GM21528 (cell line): ENCODE measurements around the gene AIFM3.
"Not testable (repeated sequence)": the region's sequence is repeated elsewhere in the genome, so short reads cannot be mapped to it uniquely, and the experiment has no call there.

Source experiments
- ATAC-seq: cut with Tn5 transposase; IDR thresholded peaks from one replicate; pipeline ENCODE4 v1.9.1; 2021; ENCODE audit warnings: mild to moderate bottlenecking, moderate library complexity; ENCODE audit not compliant: unreplicated experiment, low FRiP score

AIFM3 gene, protein sequence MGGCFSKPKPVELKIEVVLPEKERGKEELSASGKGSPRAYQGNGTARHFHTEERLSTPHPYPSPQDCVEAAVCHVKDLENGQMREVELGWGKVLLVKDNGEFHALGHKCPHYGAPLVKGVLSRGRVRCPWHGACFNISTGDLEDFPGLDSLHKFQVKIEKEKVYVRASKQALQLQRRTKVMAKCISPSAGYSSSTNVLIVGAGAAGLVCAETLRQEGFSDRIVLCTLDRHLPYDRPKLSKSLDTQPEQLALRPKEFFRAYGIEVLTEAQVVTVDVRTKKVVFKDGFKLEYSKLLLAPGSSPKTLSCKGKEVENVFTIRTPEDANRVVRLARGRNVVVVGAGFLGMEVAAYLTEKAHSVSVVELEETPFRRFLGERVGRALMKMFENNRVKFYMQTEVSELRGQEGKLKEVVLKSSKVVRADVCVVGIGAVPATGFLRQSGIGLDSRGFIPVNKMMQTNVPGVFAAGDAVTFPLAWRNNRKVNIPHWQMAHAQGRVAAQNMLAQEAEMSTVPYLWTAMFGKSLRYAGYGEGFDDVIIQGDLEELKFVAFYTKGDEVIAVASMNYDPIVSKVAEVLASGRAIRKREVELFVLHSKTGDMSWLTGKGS

DNA sequence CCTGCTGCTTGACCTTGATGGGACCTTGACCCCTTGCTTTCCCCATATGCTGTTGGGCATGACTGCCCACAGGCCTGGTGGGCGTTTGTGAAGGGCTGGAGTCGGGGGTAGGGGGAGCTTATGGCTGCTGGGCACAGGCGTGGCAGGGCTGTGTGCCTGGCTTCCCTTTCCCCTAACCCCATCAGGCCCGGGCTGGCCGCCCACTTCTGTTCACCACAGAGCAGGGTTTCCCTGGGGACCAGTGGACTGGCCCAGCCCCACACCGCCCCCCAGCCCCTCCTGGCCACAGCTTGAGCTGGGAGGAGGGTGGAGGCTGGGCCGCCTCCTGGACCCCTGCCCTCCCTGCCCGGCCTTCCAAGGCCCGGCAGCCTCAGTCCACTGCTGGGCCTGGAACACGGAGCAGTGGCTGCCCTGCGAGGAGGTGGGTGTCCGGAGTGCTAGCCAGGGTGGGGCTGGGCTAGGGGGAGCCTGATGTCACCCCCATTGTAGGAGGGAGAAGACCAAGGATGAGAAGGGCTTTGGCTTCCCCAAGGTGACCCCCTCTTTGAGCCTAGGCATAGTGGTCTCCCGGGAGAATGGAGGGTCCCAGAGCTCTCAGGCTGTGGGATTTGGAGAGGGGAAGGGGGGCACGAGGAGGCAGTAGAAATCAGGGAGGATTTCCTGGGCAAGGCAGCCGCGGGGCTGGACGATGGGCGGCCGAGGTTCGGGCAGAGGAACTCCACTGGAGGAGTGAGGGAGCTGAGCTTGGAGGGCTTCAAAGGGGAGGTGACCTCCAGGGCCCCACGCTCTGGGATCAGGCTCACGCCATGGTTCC is at the start of gene AIFM3:
AIFM3 (plus strand) TSS at position 373 of the 814 bp plus-strand sequence. CDS start 690 bp downstream, outside the sequence.
- no peak for ATAC-seq

DNA sequence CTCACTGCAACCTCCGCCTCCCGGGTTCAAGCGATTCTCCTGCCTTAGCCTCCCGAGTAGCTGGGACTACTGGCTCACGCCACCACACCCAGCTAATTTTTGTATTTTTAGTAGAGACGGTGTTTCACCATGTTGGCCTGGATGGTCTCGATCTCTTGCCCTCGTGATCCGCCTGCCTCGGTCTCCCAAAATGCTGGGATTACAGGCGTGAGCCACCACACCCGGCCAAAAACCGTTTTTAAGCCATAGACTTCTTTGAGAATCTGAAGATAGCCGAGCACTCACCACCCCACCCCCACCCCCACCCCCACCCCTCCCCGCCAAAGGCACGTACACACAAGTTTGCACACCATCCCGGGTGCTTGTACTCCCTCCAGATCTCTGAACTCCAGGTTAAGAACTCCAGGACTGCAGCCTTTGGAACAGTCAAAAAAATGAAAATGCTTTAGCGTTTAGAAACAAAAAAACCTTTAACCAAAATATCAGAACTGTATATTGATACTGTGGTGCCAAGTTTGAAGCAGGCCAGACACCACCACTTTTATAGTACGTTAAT is 48.3 kb upstream of the AIFM3 start:
- ATAC-seq: no peak

DNA sequence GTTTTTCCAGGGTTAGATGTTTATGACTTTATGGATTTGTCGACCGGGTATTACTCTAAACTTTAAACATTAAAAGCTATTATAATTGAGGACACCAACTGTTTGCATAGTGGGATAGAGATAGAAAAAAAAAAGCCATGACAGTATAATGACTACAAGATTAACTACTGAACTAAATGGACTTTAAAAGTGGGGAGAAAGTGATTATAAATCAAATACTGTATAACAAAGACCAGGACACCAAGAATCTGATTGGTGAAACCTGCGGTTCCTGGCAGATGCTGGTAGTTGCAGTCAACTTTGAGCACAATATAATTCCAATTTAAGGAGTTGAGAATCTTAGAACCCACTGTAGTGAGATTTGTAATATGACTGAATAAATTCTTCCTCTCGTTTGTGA is 47.3 kb upstream of the AIFM3 start:
- ATAC-seq: no peak

DNA sequence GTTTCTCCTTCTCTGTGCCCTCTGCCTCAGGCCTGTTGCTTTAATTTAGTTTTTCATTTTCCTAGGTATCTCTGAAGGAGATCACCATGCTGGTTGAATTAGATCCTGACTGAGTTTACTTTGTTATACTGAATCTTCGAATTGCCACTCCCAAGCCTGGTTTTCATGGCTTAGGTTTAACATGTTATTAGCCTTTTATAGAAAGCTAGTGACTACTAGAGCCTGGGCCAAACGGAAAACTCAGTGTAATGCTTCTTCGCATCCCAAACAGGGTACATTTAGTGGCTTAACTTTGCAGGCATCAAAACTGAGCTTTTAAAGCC is 46.2 kb upstream of the AIFM3 start:
- ATAC-seq: no peak

DNA sequence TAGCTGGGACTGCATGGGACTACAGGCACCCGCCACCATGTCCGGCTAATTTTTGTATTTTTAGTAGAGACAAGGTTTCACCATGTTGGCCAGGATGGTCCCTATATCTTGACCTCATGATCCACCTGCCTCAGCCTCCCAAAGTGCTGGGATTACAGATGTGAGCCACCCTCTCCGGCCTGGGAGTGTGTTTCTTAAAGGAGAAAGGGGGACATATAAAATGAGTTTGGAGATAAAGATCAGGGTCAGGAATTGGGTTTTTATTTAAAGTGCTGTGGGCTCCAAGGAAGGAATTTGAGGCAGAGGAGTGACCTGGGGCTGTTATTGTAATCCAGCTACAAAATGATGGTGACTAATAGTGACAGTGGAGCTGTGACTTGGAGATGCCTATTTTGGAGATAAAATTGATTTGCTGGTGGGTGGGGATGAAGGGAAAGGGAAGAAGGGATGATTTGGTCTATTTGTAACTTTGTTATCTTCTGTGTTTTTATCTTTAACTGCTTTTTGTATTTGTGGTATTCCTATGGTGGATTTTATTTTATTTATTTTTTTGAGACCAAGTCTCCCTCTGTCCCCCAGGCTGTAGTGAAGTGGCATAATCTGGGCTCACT is 44.8 kb upstream of the AIFM3 start:
- no peak for ATAC-seq

DNA sequence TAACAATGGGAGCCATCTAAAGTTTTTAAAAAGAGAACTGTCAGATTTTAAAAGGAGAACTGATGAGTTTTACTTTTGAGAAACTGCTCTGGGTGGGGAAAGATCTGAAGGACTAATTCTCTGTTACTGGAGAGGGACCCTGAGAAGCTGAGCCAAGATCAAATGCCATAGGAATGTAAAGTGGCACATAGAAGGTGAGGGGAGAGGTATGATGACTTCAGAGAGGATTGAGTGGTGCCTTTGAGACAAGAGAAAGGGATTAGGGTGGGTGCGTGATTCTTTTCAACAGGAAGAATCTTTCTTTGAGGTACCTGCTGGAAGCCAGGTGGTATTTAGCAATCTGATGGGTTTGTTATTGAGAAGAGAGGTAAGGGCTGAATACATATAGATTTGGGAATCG is 40.8 kb upstream of the AIFM3 start:
- no peak for ATAC-seq

DNA sequence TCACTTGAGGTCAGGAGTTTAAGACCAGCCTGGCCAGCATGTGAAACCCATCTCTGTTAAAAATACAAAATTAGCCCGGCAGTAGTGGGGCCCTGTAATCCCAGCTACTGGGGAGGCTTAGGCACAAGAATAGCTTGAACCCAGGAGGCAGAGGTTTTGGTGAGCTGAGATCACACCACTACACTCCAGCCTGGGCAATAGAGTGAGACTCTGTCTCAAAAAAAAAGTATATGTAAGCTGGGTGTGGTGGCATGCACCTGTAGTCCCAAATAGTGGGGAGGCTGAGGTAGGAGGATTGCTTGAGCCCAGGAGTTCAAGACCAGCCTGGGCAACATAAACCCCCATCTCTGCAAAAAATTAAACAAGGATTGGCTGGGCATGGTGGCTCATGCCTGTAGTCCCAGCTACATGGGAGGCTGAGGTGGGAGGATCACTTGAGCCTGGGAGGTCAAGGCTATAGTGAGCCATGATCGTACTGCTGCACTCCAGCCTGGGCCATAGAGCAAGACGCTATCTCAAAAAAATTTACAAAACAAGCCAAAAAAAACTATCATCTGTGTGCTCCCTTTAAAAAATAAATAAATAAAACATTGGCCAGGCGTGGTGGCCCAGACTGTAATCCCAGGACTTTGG is 39.0 kb upstream of the AIFM3 start:
- no peak for ATAC-seq

DNA sequence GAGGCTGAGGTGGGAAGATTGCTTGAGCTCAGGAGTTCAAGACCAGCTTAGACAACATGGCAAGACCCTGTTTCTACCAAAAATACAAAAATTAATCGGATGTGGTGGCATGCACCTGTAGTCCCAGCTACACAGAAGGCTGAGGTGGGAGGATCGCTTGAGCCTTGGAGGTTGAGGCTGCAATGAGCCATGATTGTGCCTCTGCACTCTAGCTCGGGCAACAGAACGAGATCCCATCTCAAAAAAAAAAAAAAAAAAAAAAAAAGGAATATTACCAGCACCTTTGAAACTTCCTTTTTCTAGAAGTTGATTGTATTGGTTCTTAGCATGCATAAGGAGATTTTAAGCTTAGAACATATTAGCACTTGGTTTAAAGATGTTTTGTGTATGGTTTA is 38.5 kb upstream of the AIFM3 start:
- ATAC-seq: no peak

DNA sequence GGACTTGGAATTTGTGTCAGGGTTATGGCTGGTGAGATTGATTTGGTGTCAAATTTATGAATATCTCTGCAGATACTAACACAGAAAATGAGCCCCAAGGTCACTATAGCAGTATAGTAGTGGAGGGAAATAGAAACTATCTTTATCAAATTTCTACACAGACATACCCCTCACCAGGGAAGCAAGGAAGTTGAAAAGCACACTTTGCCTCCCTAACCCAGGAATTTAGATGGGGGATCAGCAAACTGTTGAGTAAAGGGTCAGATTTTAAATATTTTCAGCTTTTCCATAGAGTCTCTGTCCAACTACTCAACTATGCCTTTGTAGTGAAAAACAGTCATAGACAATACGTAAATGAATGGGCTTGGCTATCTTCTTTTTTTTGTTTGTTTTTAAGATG is 37.1 kb upstream of the AIFM3 start:
- no peak for ATAC-seq

DNA sequence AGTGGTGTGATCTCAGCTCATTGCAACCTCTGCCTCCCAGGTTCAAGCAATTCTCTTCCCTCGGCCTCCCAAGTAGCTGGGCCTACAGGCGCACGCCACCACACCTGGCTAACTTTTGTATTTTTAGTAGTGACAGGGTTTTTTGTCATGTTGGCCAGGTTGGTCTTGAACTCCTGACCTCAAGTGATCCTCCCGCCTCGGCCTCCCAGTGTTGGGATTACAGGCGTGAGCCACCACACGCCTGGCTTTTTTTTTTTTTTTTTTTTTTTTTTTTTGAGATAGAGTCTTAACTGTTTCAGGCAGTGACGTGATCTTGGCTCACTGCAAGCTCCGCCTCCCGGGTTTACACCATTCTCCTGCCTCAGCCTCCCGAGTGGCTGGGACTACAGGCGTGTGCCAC is 36.6 kb upstream of the AIFM3 start:
- not testable (repeated sequence) for ATAC-seq

DNA sequence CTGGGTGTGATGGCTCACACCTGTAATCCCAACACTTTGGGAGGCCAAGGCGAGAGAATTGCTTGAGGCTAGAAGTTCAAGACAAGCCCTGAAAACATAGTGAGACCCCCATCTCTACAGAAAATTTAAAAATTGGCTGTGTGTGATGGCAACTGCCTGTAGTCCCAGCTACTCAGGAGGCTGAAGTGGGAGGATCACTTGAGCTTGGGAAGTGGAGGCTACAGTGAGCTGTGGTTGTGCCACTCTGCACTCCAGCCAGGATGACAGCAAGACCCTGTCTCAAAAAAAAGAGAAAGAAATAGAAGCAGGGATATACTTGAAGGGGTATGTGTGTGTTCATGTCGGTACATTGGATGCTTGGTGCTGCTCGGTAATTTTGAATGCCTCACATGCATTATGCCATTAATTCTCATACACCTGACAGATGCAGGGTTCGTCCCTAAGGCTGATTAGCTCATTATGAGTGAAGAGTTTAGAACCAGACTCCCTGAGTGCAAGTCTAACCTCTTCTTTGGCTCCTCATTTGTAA is 35.9 kb upstream of the AIFM3 start:
- no peak for ATAC-seq

DNA sequence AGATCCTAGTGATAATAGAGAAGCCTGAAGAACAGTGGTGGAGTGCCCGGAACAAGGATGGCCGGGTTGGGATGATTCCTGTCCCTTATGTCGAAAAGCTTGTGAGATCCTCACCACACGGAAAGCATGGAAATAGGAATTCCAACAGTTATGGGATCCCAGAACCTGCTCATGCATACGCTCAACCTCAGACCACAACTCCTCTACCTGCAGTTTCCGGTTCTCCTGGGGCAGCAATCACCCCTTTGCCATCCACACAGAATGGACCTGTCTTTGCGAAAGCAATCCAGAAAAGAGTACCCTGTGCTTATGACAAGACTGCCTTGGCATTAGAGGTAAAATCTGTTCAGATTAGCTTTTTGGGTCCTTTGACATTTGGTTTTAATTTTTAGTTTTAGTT is 33.1 kb upstream of the AIFM3 start:
- no peak for ATAC-seq

DNA sequence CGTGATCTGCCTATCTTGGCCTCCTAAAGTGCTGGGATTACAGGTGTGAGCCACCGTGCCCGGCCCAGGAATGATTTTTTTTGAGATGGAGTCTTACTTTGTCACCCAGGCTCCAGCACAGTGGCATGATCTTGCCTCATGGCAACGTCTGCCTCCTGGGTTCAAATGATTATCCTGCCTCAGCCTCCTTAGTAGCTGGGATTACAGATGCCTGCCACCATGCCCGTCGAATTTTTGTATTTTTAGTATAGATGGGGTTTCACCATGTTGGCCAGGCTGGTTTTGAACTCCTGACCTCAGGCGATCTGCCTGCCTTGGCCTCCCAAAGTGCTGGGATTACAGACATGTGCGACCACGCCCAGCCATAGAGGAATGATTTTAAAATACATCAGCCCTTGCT is 32.0 kb upstream of the AIFM3 start:
- not testable (repeated sequence) for ATAC-seq

DNA sequence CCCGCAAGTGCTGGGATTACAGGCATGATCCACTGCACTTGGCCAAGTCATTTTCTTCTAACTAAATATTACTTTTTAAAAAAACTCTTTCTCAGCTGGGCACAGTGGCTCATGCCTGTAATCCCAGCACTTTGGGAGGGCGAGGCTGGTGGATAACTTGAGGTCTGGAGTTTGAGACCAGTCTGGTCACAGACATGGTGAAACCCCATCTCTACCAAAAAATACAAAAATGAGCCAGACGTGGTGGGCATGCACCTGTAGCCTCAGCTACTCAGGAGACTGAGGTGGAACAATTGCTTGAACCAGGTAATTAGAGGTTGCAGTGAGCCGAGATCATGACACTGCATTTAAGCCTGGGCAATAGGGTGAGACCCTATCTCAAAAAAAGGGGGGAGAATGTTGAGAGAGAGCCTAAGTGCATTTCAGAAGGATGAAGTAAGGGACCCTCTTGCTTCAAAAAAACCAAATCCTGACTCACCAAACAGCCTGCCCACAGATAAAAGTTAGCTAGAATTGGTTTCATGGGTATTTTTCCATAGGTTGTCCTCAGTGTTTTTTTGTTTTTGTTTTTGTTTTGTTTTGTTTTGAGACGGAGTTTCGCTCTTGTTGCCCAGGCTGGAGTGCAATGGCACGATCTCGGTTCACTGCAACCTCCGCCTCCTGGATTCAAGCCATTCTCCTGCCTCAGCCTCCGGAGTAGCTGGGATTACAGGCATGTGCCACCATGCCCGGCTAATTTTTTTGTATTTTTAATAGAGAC is 31.1 kb upstream of the AIFM3 start:
- ATAC-seq: not testable (repeated sequence)

DNA sequence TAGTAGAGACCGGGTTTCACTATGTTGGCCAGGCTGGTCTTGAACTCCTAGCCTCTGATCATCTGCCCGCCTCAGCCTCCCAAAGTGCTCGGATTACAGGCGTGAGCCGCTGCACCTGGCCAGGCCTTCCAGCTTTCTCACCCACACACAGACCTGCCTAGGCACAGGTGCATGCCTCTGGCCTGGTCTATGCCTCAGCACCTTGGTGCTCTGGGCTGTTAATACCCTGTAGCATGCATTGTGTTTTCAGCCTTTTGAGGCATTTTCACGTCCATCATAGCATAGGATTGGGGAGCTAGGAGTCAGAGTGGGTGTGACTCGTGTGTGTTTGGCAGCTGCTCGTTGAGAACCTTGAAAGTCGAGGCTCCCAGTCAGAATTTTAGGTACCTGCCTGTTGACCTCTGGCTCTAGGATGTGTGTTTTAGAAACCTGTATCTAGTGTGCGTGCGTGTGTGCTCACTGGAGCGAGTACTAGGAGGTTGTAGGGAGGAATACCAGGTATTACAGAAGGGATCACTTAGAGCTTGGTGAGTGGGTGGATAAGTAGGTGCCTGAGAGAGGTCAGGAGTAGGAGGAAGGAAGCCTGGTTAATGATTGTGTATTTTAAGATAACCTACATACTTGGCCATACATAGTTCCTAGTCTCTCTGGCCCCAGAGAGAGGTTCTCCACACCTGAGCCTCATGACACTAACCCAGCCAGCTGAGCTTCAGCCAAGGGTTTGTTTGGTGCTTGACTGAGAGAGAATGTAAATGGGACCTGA is 29.8 kb upstream of the AIFM3 start:
- no peak for ATAC-seq

DNA sequence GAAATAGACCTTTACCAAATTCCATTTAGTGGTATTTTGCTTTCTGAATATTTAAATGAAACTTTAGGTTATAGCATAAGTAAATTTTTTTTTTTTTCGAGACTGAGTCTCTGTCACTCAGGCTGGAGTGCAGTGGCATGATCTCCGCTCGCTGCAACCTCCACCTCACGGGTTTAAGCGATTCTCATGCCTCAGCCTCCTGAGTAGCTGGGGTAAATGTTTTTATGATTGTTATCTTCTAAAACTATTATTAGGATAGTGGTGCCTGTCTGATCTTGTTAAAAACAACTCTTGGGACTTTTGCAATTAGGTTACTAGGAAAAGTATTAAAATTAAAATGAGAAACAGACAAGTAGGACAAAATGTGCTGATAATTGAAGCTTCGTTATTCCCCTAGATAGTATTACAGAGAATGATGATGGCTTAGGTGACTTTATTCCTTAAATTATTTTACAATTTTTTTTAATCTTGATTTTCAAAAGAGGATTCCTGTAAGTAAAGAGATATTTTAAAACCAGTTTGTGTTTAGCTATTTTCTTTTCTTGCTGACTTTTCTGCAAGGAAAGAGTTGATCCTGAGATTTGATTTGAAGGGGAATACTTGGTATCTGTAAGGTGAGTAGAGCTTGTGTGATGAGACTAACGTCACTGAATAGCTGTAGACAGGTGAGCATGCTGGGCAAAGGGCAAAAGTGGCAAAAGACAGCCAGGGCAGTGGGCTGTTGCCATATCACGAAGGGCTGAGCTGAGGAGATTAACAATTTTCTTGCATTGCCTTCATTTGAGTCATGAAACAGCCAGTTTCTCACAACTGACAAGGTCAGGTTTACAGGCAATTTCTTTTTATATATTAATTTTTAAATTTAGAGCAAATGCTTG is 29.0 kb upstream of the AIFM3 start:
- no peak for ATAC-seq

DNA sequence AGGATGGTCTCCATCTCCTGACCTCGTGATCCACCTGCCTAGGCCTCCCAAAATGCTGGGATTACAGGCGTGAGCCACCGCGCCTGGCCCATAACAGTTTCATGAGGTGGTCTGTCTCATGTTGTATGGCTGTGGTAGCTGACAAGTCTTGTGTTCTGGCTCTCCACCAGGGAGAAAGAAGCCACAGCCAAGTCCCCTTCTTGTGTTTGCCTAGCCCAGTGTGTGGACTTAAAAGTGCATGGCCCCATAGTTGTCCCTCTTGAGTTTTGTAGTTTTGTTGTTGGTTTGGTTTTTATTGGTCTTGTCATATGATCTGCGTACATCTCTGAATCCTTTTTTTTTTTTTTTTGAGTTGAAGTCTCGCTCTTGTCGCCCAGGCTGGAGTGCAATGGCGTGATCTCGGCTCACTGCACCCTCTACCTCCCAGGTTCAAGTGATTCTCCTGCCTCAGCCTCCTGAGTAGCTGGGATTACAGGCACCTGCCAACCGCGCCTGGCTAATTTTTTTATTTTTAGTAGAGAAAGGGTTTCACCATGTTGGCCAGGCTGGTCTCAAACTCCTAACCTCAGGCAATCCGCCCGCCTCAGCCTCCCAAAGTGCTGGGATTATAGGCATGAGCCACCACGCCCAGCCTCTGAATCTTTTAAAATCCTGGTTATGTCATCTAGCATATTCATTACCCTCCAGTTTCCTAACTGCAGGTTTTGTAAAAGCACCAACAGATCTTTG is 27.4 kb upstream of the AIFM3 start:
- ATAC-seq: not testable (repeated sequence)
